Measurements from ENCODE around the gene SMIM30.
"Not testable (repeated sequence)": the region's sequence is repeated elsewhere in the genome, so short reads cannot be mapped to it uniquely, and the experiment has no call there.

Gene SMIM30, protein sequence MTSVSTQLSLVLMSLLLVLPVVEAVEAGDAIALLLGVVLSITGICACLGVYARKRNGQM

DNA sequence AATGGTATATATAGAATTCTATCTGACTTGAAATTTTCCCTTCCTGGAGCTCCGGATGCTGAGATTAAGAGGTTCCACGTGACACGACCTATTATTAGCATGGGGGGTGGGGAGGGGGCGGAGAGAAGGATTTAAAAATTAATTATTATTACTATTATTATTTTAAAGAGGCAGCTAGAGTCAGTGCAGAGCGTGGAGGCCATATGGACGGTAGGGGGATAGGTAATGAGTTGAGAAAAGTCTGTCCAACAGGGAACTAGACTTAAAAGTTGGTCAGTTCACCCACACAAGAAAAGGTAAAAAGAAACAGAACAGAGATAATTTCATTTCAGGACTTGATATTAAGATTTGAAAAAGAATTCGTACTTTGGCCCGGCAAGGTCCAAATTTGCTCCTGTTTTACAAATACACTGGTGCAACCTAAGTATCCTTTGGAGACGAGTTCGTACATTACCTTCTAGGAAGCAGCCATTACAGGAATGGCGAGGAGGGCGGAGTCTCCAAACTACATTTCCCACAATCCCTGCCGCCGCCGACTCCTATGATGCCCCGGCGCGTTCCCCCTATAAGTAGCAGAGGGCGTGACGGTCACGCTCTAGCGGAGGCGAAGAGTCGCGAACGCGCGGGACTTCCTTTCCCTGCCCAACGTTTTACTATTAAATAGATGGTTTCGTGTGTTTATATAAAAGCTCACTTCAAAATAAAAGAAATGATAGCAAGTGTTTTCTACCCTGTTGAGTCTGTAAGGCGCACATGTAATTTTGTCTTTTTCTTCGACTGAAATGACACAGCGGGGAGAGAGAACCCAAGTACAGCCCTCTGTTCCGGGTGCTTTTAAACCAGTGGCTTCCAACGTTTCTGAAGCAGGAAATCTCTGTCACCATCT, at the start of gene SMIM30:
Gene SMIM30 (minus strand): TSS at position 481 of the 886 bp plus-strand sequence. CDS start 976 bp downstream, outside the sequence.
- peak; percentile 92 for DNase-seq

DNA sequence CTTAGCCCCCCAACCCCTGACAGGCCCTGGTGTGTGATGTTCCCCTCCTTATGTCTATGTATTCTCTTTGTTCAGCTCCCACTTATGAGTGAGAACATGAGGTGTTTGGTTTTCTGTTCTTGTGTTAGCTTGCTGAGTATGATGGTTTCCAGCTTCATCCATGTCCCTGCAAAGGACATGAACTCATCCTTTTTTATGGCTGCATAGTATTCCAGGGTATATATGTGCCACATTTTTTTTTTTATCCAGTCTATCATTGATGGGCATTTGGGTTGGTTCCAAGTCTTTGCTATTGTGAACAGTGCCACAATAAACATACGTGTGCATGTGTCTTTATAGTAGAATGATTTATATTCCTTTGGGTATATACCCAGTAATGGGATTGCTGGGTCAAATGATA, 47.8 kb upstream of the SMIM30 start:
- DNase-seq, result not testable (repeated sequence)

- DNase-seq, result peak; percentile 23
Measured at GRCh38 chr7:113161050-113161449, 42.7 kb upstream of the SMIM30 start.

DNA sequence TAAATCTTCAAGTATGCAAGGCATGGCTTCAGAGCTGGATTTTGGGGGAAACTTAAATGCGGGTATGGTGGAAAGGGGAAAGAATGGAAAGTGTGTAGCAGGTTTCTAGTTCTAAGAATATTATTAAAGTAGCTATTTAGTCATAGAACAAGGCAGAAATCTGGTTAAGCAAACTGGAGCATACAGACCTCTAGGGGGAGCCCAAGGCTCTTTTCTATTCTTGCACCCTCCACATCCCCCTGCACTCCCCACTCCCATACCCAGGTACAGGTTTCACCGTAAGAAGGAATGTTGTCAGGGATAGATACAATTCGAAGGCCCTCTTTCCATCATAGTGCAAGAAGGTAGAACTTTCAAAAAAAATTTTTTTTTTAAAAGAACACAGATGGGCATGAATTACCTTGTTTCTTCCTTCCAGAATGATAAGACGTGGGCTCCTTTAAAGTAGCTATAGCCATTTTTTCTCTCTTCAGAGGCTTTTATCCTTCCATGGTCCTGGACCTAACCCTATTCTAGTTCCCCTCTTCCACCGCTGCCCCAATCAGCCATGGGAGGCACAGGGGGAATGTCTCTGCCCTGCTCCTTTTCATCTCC, 41.5 kb upstream of the SMIM30 start:
- peak; percentile 24 for DNase-seq

DNA sequence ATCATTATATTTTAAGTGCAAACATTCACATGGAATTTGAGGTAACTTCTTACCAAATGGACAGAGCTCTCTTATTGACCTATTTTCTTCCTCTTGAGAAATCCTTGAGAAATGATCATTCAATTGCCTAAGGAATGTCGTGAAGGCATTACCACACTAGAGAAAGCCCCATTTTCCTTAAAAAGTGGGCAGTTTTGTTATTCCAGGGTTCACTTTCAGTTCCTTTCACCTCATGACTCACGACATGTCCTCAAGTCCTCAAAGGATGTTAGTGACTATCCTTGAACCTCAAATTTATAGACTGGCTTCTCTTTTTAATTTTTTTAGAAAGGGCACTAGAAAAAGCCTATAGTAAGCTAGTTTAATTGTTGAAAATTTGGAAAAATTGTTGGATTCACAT, 40.4 kb upstream of the SMIM30 start:
- DNase-seq, result peak; percentile 56

- no peak for DNase-seq
Measured at GRCh38 chr7:113154117-113154516, 35.8 kb upstream of the SMIM30 start.

- DNase-seq, result no peak
Measured at GRCh38 chr7:113144817-113145216, 26.5 kb upstream of the SMIM30 start.

- DNase-seq, result peak; percentile 89
Measured at GRCh38 chr7:113143486-113144257, 25.3 kb upstream of the SMIM30 start.

GRCh38 chr7:113142385-113143119, 24.2 kb upstream of the SMIM30 start:
- peak; percentile 98 for DNase-seq

- DNase-seq, result no peak
Measured at GRCh38 chr7:113141803-113142202, 23.4 kb upstream of the SMIM30 start.

- no peak for DNase-seq
Measured at GRCh38 chr7:113140956-113141355, 22.6 kb upstream of the SMIM30 start.

GRCh38 chr7:113137241-113137640, 18.9 kb upstream of the SMIM30 start:
- DNase-seq, result no peak

GRCh38 chr7:113134025-113134424, 15.7 kb upstream of the SMIM30 start:
- no peak for DNase-seq

DNA sequence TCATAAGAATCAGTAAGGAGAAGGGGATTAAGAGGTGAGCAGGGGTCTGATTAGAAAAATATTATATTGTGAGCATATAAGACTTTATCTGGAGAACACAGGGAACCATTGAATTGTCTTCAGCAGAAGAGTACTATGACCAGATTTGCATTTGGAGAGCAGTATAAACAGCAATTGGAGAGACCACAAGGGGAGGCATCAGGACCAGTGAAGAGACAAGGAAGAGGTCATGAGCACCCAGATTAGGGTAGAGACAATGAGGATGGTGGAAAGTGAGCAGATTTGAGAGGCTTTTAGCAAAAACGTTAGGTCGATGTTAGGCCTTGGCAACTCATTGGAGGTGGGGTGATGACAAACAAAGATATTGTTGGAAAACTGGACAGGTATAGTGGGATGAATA, 13.0 kb upstream of the SMIM30 start:
- DNase-seq, result no peak

DNA sequence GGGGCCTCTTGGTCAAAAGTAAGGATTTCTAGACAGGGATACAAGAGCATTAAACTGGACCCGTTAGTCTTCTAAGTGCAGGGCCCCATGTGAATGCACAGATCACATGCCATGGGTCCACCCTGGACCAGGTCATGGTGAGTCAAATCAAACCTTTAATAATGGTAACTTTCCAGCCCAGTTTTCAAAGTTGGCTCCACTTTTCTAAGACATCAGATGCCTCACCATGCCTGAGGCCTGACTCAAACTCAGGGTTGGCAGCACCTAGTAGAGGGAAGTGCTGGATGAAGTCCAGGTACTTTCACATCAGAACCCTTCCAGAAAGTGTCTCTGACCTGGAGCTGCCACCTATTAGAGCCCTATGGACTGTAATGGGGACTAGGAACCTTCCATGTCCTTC, 9.7 kb upstream of the SMIM30 start:
- DNase-seq, result no peak

GRCh38 chr7:113125728-113126127, 7.4 kb upstream of the SMIM30 start:
- DNase-seq, result no peak

GRCh38 chr7:113122744-113123143, 4.4 kb upstream of the SMIM30 start:
- DNase-seq, result no peak

DNA sequence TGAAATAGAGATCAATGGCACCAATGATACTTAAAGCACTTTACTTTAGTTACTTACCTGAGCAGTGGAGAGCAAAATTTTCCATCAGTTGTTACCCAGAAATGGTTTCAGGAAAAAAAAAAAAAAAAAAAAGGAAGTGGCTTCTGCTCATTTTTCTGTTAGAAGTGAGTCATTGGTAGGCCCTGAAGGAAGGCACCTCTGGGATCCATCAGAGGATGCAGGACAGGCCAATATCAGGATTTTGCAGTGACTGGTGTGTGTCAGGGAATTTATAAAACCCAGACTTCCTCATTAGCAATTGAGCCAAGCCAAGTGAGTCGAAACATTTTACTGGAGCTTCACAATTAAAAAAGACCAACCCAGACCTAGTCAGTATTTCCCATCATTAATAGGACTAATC, 2.3 kb upstream of the SMIM30 start:
- peak; percentile 69 for DNase-seq

DNA sequence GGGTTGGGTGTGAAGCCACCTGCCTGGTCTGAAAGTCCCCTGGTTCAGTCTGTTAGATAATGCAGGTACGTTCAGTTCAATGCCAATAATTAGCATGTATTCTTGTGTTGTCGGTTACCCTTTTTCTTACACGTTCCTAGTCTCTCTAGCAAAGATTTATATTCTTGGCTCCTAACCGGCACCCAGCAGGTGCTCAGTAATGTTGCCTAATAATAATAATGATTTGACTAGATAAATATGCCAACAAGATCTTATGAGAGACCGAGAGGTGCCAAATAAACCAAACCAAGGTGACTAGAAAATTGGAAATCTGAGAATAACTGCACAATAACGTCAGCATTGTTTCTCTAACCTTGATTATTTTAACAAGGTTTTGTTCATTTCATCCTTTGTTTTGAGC, 1.1 kb upstream of the SMIM30 start:
- DNase-seq, result no peak

- DNase-seq, result peak; percentile 62
Measured at GRCh38 chr7:113117374-113117774, 980 bp downstream of the SMIM30 start.

DNA sequence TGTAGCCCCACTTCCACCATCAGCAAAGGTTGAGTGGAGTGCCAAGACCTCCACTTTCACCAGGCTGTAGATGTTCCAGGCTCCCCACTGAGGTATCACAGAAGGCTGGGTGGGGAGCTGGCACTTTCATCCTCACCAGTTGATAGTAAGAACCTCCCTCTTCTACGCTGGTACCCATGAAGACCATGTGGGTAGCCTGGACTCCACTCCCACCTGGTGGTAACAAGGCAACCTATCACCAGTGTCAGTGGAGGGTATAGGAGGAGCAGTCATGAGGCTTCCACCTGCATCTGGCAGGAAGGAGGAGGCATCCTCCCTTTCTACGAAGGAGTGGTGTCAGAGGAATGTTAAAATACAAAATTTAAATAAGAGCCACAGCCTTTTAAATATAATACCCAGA, 4.4 kb downstream of the SMIM30 start:
- peak; percentile 13 for DNase-seq

GRCh38 chr7:113109718-113110117, 8.6 kb downstream of the SMIM30 start:
- DNase-seq, result no peak

GRCh38 chr7:113100121-113100603, 18.2 kb downstream of the SMIM30 start:
- no peak for DNase-seq
